ENCODE measurements around the gene RAP2B.

DNA sequence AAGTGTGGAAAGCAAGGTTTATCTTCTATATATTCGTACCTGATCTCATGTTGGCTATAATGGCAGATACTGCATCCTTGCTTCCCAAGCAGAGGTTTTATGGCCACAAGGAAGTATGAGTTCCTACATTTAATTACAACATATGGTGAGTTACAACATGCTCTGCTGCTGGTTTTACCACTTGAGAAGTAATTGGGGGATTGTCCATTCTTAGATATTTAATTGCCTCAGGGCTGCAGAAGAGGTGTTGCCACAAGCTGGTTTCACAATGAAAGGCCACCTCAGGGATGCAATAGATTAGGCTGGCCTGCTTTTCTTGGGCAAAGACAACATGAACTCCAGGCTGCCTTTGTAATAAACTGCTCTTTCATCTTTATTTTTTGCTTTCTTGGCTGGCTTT is 48.6 kb downstream of the RAP2B start:
- TF ChIP-seq EZH2phosphoT487 (IDR thresholded peaks at IDR 0.05; ENCODE audit: low read depth), result no peak
- TF ChIP-seq, protein P1, sequence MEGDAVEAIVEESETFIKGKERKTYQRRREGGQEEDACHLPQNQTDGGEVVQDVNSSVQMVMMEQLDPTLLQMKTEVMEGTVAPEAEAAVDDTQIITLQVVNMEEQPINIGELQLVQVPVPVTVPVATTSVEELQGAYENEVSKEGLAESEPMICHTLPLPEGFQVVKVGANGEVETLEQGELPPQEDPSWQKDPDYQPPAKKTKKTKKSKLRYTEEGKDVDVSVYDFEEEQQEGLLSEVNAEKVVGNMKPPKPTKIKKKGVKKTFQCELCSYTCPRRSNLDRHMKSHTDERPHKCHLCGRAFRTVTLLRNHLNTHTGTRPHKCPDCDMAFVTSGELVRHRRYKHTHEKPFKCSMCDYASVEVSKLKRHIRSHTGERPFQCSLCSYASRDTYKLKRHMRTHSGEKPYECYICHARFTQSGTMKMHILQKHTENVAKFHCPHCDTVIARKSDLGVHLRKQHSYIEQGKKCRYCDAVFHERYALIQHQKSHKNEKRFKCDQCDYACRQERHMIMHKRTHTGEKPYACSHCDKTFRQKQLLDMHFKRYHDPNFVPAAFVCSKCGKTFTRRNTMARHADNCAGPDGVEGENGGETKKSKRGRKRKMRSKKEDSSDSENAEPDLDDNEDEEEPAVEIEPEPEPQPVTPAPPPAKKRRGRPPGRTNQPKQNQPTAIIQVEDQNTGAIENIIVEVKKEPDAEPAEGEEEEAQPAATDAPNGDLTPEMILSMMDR (IDR thresholded peaks at IDR 0.05; ENCODE audit: low read depth, low read length), result no peak

Measured in OCI-LY3 (cell line).